Measurements from ENCODE around the gene GPC5. TPM values are rescaled to one million over a fixed set of nuclear protein-coding genes. Genes with fewer than 3 reads are reported as not detected.

The GPC5 gene
- total and polyA plus RNA-seq, 2 donors (not counting 3 experiments of a cell fraction or from before 2014, with no cell fraction given), result 0.59 to 0.97 TPM

- no peak overlapping the region for H3K27ac ChIP-seq (ENCODE audit: insufficient read depth, low read depth, low read length)
- H3K4me2 ChIP-seq (ENCODE audit: insufficient read depth, low read length), result no peak overlapping the region
- no peaks in the 10 kb centered on the region for H3K79me2 ChIP-seq (ENCODE audit: control insufficient read depth, insufficient read depth, low read length)
- TF ChIP-seq GATA2 (IDR thresholded peaks at IDR 0.05; ENCODE audit: insufficient read depth, insufficient read length, low read depth, low read length), result no peak
- TF ChIP-seq POLR2A (IDR thresholded peaks at IDR 0.05; ENCODE audit: low read depth, low read length), result no peak
- no peak for TF ChIP-seq FOS (IDR thresholded peaks at IDR 0.05; ENCODE audit: borderline replicate concordance, insufficient read depth, low read length)
- TF ChIP-seq MYC (IDR thresholded peaks at IDR 0.05; ENCODE audit: low read depth, low read length), result no peak
- no peak for TF ChIP-seq POLR2AphosphoS5 (IDR thresholded peaks at IDR 0.05; ENCODE audit: insufficient read depth, low read depth, low read length)
- no peak for TF ChIP-seq EZH2 (IDR thresholded peaks at IDR 0.05; ENCODE audit: borderline replicate concordance, low read depth, low read length, severe bottlenecking)
- no peak for TF ChIP-seq JUN (IDR thresholded peaks at IDR 0.05; ENCODE audit: borderline replicate concordance, insufficient read depth, insufficient read length, low read depth)
- TF ChIP-seq MAX (IDR thresholded peaks at IDR 0.05; ENCODE audit: insufficient read depth, insufficient read length), result no peak
- no peak for TF ChIP-seq CTCF (IDR thresholded peaks at IDR 0.05; ENCODE audit: extremely low read depth in 1 of 2, insufficient read depth in 1 of 2, low read depth in 1 of 2, low read length in 2 of 2)
- no peaks in the 10 kb centered on the region for H3K36me3 ChIP-seq (ENCODE audit: control insufficient read depth in 2 of 2, extremely low read depth in 1 of 2, insufficient read depth in 2 of 2, low read length in 2 of 2)
- no peaks in the 10 kb centered on the region for H3K4me1 ChIP-seq (ENCODE audit: control insufficient read depth, extremely low read depth, insufficient read depth, low read length)
- dilution Hi-C loops (cut with MboI; ENCODE audit: extremely low pct_ligation_motif_present, low sequenced_read_pairs) (no loop called here), intact Hi-C loops (cut with micrococcal nuclease) (no loop called here)
- no peak overlapping the region for H2AFZ ChIP-seq (ENCODE audit: low read depth, low read length)
- ChIA-PET CTCF (no interaction called here), POLR2A (no interaction called here)
- H4K20me1 ChIP-seq (replicated peaks; ENCODE audit: control insufficient read depth, extremely low read depth, insufficient read depth, low read length), result no peaks in the 10 kb centered on the region
- FAIRE-seq (no peak), DNase-seq (ENCODE audit: low read depth, low spot score) (no peak)
- H3K4me3 ChIP-seq (replicated peaks in 1 of 3; ENCODE audit: insufficient read depth in 1 of 3, low read depth in 1 of 3, low read length in 3 of 3), result no peak overlapping the region
- BruUV-seq (replicated peaks), result no TSS peak
- H3K9ac ChIP-seq (replicated peaks; ENCODE audit: extremely low read depth, insufficient read depth, low read length), result no peak overlapping the region
- H3K27me3 ChIP-seq (ENCODE audit: control insufficient read depth in 2 of 2, insufficient read depth in 2 of 2, low read length in 2 of 2), result no peaks in the 10 kb centered on the region
- no peaks in the 10 kb centered on the region for H3K9me1 ChIP-seq (replicated peaks; ENCODE audit: control insufficient read depth, extremely low read depth, insufficient read depth, low read length)
- peaks cover 3% of the 10 kb centered on the region for H3K9me3 ChIP-seq (replicated peaks; ENCODE audit: control insufficient read depth, insufficient read depth, low read length)
Observed at GRCh38 chr13:92829930-92830329, 1431.5 kb downstream of the GPC5 start.

All from endothelial cell of umbilical vein (primary cell).